HepG2 (cell line): ENCODE results near the gene MSL2. TPM values are rescaled to one million over a fixed set of nuclear protein-coding genes. Genes with fewer than 3 reads are reported as not detected.

Source experiments
- ARID3A ChIP-seq: IDR thresholded peaks from 2 replicates; pipeline ENCODE4 v1.6.1; 2012; ENCODE audit warnings: low read depth, low read length, improper control_type of control experiment
- ATF7-NPFF ChIP-seq: sonication (generic); formaldehyde crosslinking; IDR thresholded peaks from 2 replicates; pipeline ENCODE4 v1.8.1; 2023; ENCODE audit warnings: mild to moderate bottlenecking, low read depth, missing genetic modification reagents, moderate library complexity
- CAMTA2 ChIP-seq: sonication (generic); formaldehyde crosslinking; IDR thresholded peaks from 2 replicates; pipeline ENCODE4 v1.4.0; 2020; ENCODE audit warnings: mild to moderate bottlenecking, missing genetic modification reagents, borderline replicate concordance
- ESRRA ChIP-seq: sonication (generic); formaldehyde crosslinking; IDR thresholded peaks from 2 replicates; pipeline ENCODE4 v1.5.1; 2020; ENCODE audit warnings: mild to moderate bottlenecking, low read depth, missing genetic modification reagents
- HCFC1 ChIP-seq: fragments of 150-350 bp; IDR thresholded peaks from 2 replicates; pipeline ENCODE4 v1.6.1; 2014; ENCODE audit warnings: low read depth, low read length
- HOXA9 ChIP-seq: sonication (generic); formaldehyde crosslinking; IDR thresholded peaks from 2 replicates; pipeline ENCODE4 v1.8.1; 2022; ENCODE audit warnings: missing genetic modification reagents, mild to moderate bottlenecking, moderate library complexity, borderline replicate concordance
- ISL2 ChIP-seq: sonication (generic); formaldehyde crosslinking; IDR thresholded peaks from 2 replicates; pipeline ENCODE4 v1.5.0; 2020; ENCODE audit warnings: missing genetic modification reagents
- ISX ChIP-seq: sonication (generic); formaldehyde crosslinking; conservative IDR thresholded peaks from 2 replicates; pipeline ENCODE4 v1.5.0; 2020; ENCODE audit warnings: missing genetic modification reagents
- KAT7 ChIP-seq: IDR thresholded peaks from 2 replicates; pipeline ENCODE4 v1.6.1; 2018; ENCODE audit warnings: borderline replicate concordance, missing compliant biosample characterization
- NFKBIZ ChIP-seq: IDR thresholded peaks from 2 replicates; pipeline ENCODE4 v1.6.1; 2018; ENCODE audit warnings: missing genetic modification reagents, missing compliant biosample characterization
- NR2C2 ChIP-seq: sonication (generic); formaldehyde crosslinking; IDR thresholded peaks from 2 replicates; pipeline ENCODE4 v1.4.0; 2020; ENCODE audit warnings: missing genetic modification reagents, mild to moderate bottlenecking, moderate library complexity, borderline replicate concordance
- RELA ChIP-seq: sonication (generic); formaldehyde crosslinking; IDR thresholded peaks from 2 replicates; pipeline ENCODE4 v1.4.0; 2020; ENCODE audit warnings: missing genetic modification reagents
- SMAD1 ChIP-seq: sonication (generic); formaldehyde crosslinking; IDR thresholded peaks from 2 replicates; pipeline ENCODE4 v1.4.0; 2020; ENCODE audit warnings: missing genetic modification reagents, low read depth, mild to moderate bottlenecking, borderline replicate concordance
- THAP11 ChIP-seq: IDR thresholded peaks from 2 replicates; pipeline ENCODE4 v1.6.1; 2016; ENCODE audit warnings: missing biosample characterization, missing genetic modification reagents
- ZMYM4 ChIP-seq: sonication (generic); formaldehyde crosslinking; IDR thresholded peaks from 2 replicates; pipeline ENCODE4 v1.8.1; 2023; ENCODE audit warnings: mild to moderate bottlenecking, missing genetic modification reagents
- ZNF136 ChIP-seq: sonication (generic); formaldehyde crosslinking; IDR thresholded peaks from 2 replicates; pipeline ENCODE4 v1.8.1; 2022; ENCODE audit warnings: low read depth, mild to moderate bottlenecking, moderate library complexity, missing genetic modification reagents
- ZNF24 ChIP-seq: fragments of 450-650 bp; IDR thresholded peaks from 2 replicates; pipeline ENCODE4 v1.6.1; 2017; ENCODE audit warnings: antibody characterized with exemption, mild to moderate bottlenecking
- ZNF512 ChIP-seq: sonication (generic); formaldehyde crosslinking; IDR thresholded peaks from 2 replicates; pipeline ENCODE4 v1.4.0; 2020; ENCODE audit warnings: mild to moderate bottlenecking, missing genetic modification reagents
- ZNF557 ChIP-seq: sonication (generic); formaldehyde crosslinking; IDR thresholded peaks from 2 replicates; pipeline ENCODE4 v1.4.0; 2020; ENCODE audit warnings: missing genetic modification reagents
- ZNF616 ChIP-seq: sonication (generic); formaldehyde crosslinking; IDR thresholded peaks from 2 replicates; pipeline ENCODE4 v1.5.0; 2020; ENCODE audit warnings: low read depth, mild to moderate bottlenecking, missing genetic modification reagents
- ZNF777 ChIP-seq: sonication (generic); formaldehyde crosslinking; IDR thresholded peaks from 2 replicates; pipeline ENCODE4 v1.4.0; 2020; ENCODE audit warnings: missing genetic modification reagents
- ZNF841 ChIP-seq: sonication (generic); formaldehyde crosslinking; IDR thresholded peaks from 2 replicates; pipeline ENCODE4 v1.8.1; 2023; ENCODE audit warnings: missing genetic modification reagents, borderline replicate concordance
- polyA plus RNA-seq, 8 experiments: library from polyadenylated mRNA; depleted of rRNA in 3 of 8; stranded (reverse) in 7 of 8; unstranded in 1 of 8; fragments of >200 nt; fragmentation: Illumina TruSeq in 4 of 8; extraction: Trizol in 4 of 8; gene quantifications; 2 replicates each; pipeline versions ENCODE4 v1.2.1 to v1.2.3, GENCODE V29; 2011 to 2016; ENCODE audit warnings: low read depth in 4 of 8, missing spikeins in 1 of 8, mixed read lengths in 1 of 8; ENCODE audit not compliant: insufficient read depth in 1 of 8
- total RNA-seq, 5 experiments: library from RNA; depleted of rRNA; stranded (reverse); fragments of >200 nt; fragmentation: Illumina TruSeq; extraction: Trizol; gene quantifications; 2 replicates each; pipeline ENCODE4 v1.2.3, GENCODE V29; 2016; ENCODE audit warnings: low read depth in 1 of 5
- TF ChIP-seq, protein P1 (sequence below): sonication (generic); formaldehyde crosslinking; IDR thresholded peaks from 2 replicates; pipeline ENCODE4 v1.4.0; 2020; ENCODE audit warnings: mild to moderate bottlenecking, missing genetic modification reagents
- TF ChIP-seq, protein P2 (sequence below): sonication (generic); formaldehyde crosslinking; IDR thresholded peaks from 2 replicates; pipeline ENCODE4 v1.5.0; 2020; ENCODE audit warnings: missing genetic modification reagents, mild to moderate bottlenecking, borderline replicate concordance

MSL2 gene
- total and polyA plus RNA-seq, 2 of the 13 experiments (the other 11 are each of a cell fraction or from before 2014, with no cell fraction given): 6.9 to 11.7 TPM

DNA sequence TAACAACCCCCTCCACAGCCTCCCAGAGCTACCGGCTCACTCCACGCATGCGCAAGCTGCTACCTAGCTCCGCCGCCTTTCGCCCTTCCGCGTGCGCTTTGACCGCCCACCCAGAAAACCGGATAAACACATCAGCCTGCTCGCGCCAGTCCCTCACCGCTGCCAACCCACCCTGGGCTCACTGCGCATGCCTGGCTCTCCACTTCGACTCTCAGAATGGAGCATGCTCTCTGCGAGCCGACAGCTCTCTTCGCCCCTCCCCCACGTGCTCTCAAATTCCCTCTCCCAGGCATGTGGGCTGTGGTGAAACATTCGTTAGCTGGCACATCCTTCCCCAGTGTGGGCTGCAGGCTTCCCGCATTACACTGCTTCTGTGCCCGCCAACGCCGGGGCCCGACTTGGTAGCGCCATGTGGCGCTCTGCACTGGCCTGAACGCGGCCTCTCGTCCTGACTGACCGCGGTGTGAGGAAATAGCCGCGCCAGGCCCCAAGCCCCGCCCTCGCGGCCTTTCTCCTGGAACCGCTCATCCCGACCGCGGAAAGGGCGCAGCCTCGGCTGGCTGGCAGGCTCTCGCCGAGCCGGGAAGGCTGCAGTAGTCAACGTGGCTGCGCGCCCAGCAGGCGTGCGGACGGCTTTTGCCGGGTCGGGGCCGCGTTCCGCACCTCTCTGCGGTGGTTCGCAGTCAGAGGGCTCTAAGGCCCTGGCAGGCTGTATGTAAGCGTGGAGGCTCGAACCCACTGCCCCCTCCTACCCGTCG lies 445 bp upstream of the MSL2 start (continued):
- TF ChIP-seq ZNF557 (CRISPR knock-in tag) (peak; percentile 94), KAT7 (CRISPR knock-in tag) (no peak), ESRRA (CRISPR knock-in tag) (peak; percentile 76; the same call in 1 of the 2 replicates), RELA (CRISPR knock-in tag) (no peak), THAP11 (no peak; the same call in 1 of the 2 replicates), HOXA9 (CRISPR knock-in tag) (peak; percentile 92), ZNF841 (CRISPR knock-in tag) (peak; percentile 83; the same call in 1 of the 2 replicates), NFKBIZ (peak; percentile 80; the same call in 1 of the 2 replicates), CAMTA2 (CRISPR knock-in tag) (peak; percentile 92; the same call in 1 of the 2 replicates), ZNF616 (CRISPR knock-in tag) (peak; percentile 97), SMAD1 (peak; percentile 96), ZNF24 (0 out of 2 replicates have a peak, but pooled peaks have one; percentile 12), ZNF136 (CRISPR knock-in tag) (peak; percentile 96; the same call in 1 of the 2 replicates), ARID3A (no peak), HCFC1 (no peak), ISL2 (peak; percentile 86), ATF7-NPFF (peak; percentile 99), ZNF777 (CRISPR knock-in tag) (peak; percentile 78), ISX (peak; percentile 98), NR2C2 (peak; percentile 79; the same call in 1 of the 2 replicates), ZMYM4 (CRISPR knock-in tag) (peak; percentile 85; the same call in 1 of the 2 replicates), ZNF512 (CRISPR knock-in tag) (peak; percentile 82)
- TF ChIP-seq, protein P1, sequence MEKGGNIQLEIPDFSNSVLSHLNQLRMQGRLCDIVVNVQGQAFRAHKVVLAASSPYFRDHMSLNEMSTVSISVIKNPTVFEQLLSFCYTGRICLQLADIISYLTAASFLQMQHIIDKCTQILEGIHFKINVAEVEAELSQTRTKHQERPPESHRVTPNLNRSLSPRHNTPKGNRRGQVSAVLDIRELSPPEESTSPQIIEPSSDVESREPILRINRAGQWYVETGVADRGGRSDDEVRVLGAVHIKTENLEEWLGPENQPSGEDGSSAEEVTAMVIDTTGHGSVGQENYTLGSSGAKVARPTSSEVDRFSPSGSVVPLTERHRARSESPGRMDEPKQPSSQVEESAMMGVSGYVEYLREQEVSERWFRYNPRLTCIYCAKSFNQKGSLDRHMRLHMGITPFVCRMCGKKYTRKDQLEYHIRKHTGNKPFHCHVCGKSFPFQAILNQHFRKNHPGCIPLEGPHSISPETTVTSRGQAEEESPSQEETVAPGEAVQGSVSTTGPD (CRISPR knock-in tag): peak; percentile 80
- TF ChIP-seq, protein P2, sequence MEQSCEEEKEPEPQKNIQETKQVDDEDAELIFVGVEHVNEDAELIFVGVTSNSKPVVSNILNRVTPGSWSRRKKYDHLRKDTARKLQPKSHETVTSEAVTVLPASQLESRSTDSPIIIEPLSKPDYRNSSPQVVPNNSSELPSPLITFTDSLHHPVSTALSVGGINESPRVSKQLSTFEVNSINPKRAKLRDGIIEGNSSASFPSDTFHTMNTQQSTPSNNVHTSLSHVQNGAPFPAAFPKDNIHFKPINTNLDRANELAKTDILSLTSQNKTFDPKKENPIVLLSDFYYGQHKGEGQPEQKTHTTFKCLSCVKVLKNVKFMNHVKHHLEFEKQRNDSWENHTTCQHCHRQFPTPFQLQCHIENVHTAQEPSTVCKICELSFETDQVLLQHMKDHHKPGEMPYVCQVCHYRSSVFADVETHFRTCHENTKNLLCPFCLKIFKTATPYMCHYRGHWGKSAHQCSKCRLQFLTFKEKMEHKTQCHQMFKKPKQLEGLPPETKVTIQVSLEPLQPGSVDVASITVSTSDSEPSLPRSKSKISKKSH: peak; percentile 82
